Measurements from ENCODE around the gene OXSM.

OXSM gene

DNA sequence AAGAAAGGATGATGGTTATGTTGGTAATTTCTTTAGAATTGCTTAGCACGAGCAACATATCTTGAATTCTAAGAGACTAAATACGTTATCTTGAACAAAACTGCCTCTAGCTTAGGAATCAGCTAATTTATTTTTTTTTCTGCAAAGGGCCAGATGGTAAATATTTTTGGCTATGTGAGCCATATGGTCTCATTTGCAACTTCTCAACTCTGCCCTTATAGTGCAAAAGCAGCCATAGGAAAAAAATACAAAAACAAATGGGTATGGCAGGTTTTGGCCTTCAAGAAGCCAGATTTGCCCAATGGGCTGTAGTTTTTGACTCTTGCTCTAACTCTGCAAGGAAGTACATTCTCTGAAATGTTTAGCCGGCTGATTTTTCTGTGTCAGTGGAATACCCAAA is 11.9 kb downstream of the OXSM start:
- Histone ChIP-seq H3K36me3 (ENCODE audit: control insufficient read depth in 1 of 2, insufficient read depth in 2 of 2, low read length in 2 of 2) (no peaks in the 10 kb centered on the region), H3K9me3 (ENCODE audit: control insufficient read depth in 1 of 2, low read length in 2 of 2) (no peaks in the 10 kb centered on the region), H3K27ac (ENCODE audit: low read depth, low read length) (no peak overlapping the region), H3K4me1 (ENCODE audit: control insufficient read depth in 1 of 2, insufficient read depth in 2 of 2, low read length in 2 of 2) (no peaks in the 10 kb centered on the region), H3K9ac (ENCODE audit: low read depth in 1 of 2, low read length in 2 of 2) (no peak overlapping the region), H3K4me3 (ENCODE audit: low read depth in 1 of 2, low read length in 2 of 2) (no peak overlapping the region), H3K27me3 (ENCODE audit: control insufficient read depth in 1 of 2, insufficient read depth in 2 of 2, low read length in 2 of 2) (no peaks in the 10 kb centered on the region)

DNA sequence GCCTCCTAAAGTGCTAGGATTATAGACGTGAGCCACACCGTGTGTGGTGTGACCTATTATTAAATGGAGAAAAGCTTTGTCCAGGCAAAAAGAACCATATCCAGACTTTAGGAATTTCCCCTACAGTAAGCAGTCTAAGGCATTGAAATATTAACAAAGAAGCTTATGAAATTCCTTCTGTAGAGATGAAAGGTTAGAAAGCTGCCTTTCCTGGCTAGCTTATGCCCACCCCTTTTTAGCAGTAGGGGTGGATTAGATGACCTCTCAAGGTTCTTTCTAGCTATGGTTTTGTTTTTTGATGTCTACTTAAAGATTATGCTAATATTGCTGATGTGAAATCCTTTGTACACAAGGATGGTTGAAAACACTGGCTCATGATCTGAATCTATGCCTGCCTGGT is 13.9 kb downstream of the OXSM start:
- Histone ChIP-seq H3K4me1 (ENCODE audit: control insufficient read depth in 1 of 2, insufficient read depth in 2 of 2, low read length in 2 of 2) (no peaks in the 10 kb centered on the region), H3K9me3 (ENCODE audit: control insufficient read depth in 1 of 2, low read length in 2 of 2) (no peaks in the 10 kb centered on the region), H3K9ac (ENCODE audit: low read depth in 1 of 2, low read length in 2 of 2) (no peak overlapping the region), H3K36me3 (ENCODE audit: control insufficient read depth in 1 of 2, insufficient read depth in 2 of 2, low read length in 2 of 2) (no peaks in the 10 kb centered on the region), H3K4me3 (ENCODE audit: low read depth in 1 of 2, low read length in 2 of 2) (no peak overlapping the region), H3K27ac (ENCODE audit: low read depth, low read length) (no peak overlapping the region), H3K27me3 (ENCODE audit: control insufficient read depth in 1 of 2, insufficient read depth in 2 of 2, low read length in 2 of 2) (no peaks in the 10 kb centered on the region)

DNA sequence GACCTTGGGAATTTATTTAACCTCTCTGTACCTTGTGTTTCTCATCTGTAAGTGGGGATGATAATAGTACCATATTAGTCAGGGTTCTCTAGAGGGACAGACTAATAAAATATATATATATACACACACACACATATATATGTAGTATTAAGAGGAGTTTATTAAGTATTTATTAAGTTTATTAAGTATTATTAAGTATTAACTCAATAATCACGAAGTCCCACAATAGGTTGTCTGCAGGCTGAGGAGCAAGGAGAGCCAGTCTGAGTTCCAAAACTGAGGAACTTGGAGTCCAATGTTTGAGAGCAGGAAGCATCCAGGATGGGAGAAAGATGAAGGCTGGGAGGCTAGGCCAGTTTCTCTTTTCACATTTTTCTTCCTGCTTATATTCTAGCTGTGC is 14.8 kb downstream of the OXSM start:
- Histone ChIP-seq H3K9me3 (ENCODE audit: control insufficient read depth in 1 of 2, low read length in 2 of 2) (no peaks in the 10 kb centered on the region), H3K27ac (ENCODE audit: low read depth, low read length) (no peak overlapping the region), H3K27me3 (ENCODE audit: control insufficient read depth in 1 of 2, insufficient read depth in 2 of 2, low read length in 2 of 2) (no peaks in the 10 kb centered on the region), H3K4me3 (ENCODE audit: low read depth in 1 of 2, low read length in 2 of 2) (no peak overlapping the region), H3K4me1 (ENCODE audit: control insufficient read depth in 1 of 2, insufficient read depth in 2 of 2, low read length in 2 of 2) (no peaks in the 10 kb centered on the region), H3K36me3 (ENCODE audit: control insufficient read depth in 1 of 2, insufficient read depth in 2 of 2, low read length in 2 of 2) (no peaks in the 10 kb centered on the region), H3K9ac (ENCODE audit: low read depth in 1 of 2, low read length in 2 of 2) (no peak overlapping the region)

DNA sequence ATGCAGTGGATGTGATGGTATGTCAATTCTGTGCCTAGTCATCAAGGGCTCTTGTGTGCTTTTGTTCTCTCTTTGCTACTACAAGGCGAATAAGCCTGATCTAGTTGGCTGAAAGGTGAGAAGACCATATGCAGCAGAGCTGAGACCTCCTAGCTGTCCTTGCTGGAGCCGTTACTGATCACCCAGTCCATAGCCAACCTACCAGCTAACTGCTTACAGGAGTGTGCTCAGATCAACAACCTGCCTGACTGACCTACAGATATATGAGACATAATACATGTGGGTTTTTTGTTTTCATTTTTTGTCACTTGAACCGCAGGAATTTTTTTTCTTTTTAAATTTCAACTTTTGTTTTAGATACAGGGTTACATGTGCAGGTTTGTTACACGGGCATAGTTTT is 22.8 kb downstream of the OXSM start:
- H3K4me3 ChIP-seq (ENCODE audit: low read depth in 1 of 2, low read length in 2 of 2): no peak overlapping the region
- no peak overlapping the region for H3K9ac ChIP-seq (ENCODE audit: low read depth in 1 of 2, low read length in 2 of 2)
- H3K36me3 ChIP-seq (ENCODE audit: control insufficient read depth in 1 of 2, insufficient read depth in 2 of 2, low read length in 2 of 2): no peaks in the 10 kb centered on the region
- no peaks in the 10 kb centered on the region for H3K27me3 ChIP-seq (ENCODE audit: control insufficient read depth in 1 of 2, insufficient read depth in 2 of 2, low read length in 2 of 2)
- peaks cover 4% of the 10 kb centered on the region in 2 donors for H3K4me1 ChIP-seq (ENCODE audit: control insufficient read depth in 1 of 2, insufficient read depth in 2 of 2, low read length in 2 of 2)
- no peaks in the 10 kb centered on the region for H3K9me3 ChIP-seq (ENCODE audit: control insufficient read depth in 1 of 2, low read length in 2 of 2)
- H3K27ac ChIP-seq (ENCODE audit: low read depth, low read length): no peak overlapping the region

- Histone ChIP-seq H3K9ac (ENCODE audit: low read depth in 1 of 2, low read length in 2 of 2) (no peak overlapping the region), H3K27me3 (ENCODE audit: control insufficient read depth in 1 of 2, insufficient read depth in 2 of 2, low read length in 2 of 2) (no peaks in the 10 kb centered on the region), H3K4me3 (ENCODE audit: low read depth in 1 of 2, low read length in 2 of 2) (no peak overlapping the region), H3K4me1 (ENCODE audit: control insufficient read depth in 1 of 2, insufficient read depth in 2 of 2, low read length in 2 of 2) (peaks cover 6 to 12% of the 10 kb centered on the region in 2 donors), H3K36me3 (ENCODE audit: control insufficient read depth in 1 of 2, insufficient read depth in 2 of 2, low read length in 2 of 2) (no peaks in the 10 kb centered on the region), H3K9me3 (ENCODE audit: control insufficient read depth in 1 of 2, low read length in 2 of 2) (no peaks in the 10 kb centered on the region), H3K27ac (ENCODE audit: low read depth, low read length) (no peak overlapping the region)
These were observed 27.2 kb downstream of the OXSM start for GRCh38 chr3:25817107-25817506.

- Histone ChIP-seq H3K9ac (ENCODE audit: low read depth in 1 of 2, low read length in 2 of 2) (no peak overlapping the region), H3K27ac (ENCODE audit: low read depth, low read length) (no peak overlapping the region), H3K36me3 (ENCODE audit: control insufficient read depth in 1 of 2, insufficient read depth in 2 of 2, low read length in 2 of 2) (no peaks in the 10 kb centered on the region), H3K9me3 (ENCODE audit: control insufficient read depth in 1 of 2, low read length in 2 of 2) (no peaks in the 10 kb centered on the region), H3K4me3 (ENCODE audit: low read depth in 1 of 2, low read length in 2 of 2) (no peak overlapping the region), H3K27me3 (ENCODE audit: control insufficient read depth in 1 of 2, insufficient read depth in 2 of 2, low read length in 2 of 2) (no peaks in the 10 kb centered on the region), H3K4me1 (ENCODE audit: control insufficient read depth in 1 of 2, insufficient read depth in 2 of 2, low read length in 2 of 2) (peaks cover 6 to 12% of the 10 kb centered on the region in 2 donors)
These were observed 27.7 kb downstream of the OXSM start for GRCh38 chr3:25817638-25818037.

GRCh38 chr3:25818335-25818734 is 28.4 kb downstream of the OXSM start:
- Histone ChIP-seq H3K27me3 (ENCODE audit: control insufficient read depth in 1 of 2, insufficient read depth in 2 of 2, low read length in 2 of 2) (no peaks in the 10 kb centered on the region), H3K36me3 (ENCODE audit: control insufficient read depth in 1 of 2, insufficient read depth in 2 of 2, low read length in 2 of 2) (no peaks in the 10 kb centered on the region), H3K9me3 (ENCODE audit: control insufficient read depth in 1 of 2, low read length in 2 of 2) (no peaks in the 10 kb centered on the region), H3K4me3 (ENCODE audit: low read depth in 1 of 2, low read length in 2 of 2) (no peak overlapping the region), H3K4me1 (ENCODE audit: control insufficient read depth in 1 of 2, insufficient read depth in 2 of 2, low read length in 2 of 2) (peaks cover 6 to 12% of the 10 kb centered on the region in 2 donors), H3K9ac (ENCODE audit: low read depth in 1 of 2, low read length in 2 of 2) (no peak overlapping the region), H3K27ac (ENCODE audit: low read depth, low read length) (no peak overlapping the region)

DNA sequence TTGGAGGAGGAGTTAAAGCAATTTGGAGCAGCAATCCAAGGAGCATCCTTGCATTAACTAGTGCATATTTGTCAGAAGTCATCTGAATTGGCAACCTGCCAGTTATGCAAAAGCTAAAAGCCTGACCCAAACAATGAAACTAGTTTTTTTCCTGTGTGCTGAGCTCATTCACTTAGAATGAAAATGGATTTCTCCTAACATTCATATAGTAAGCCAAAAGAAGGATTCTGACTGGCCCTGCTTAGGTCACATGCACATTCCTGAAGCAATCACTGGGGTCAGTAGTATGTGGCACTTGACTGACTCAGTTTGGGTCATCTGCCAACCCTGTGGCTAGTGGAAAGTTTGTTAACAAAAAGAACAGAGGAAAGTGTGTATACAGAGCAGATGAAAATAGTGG is 30.5 kb downstream of the OXSM start:
- Histone ChIP-seq H3K4me1 (ENCODE audit: control insufficient read depth in 1 of 2, insufficient read depth in 2 of 2, low read length in 2 of 2) (peaks cover 6 to 12% of the 10 kb centered on the region in 2 donors), H3K27ac (ENCODE audit: low read depth, low read length) (no peak overlapping the region), H3K27me3 (ENCODE audit: control insufficient read depth in 1 of 2, insufficient read depth in 2 of 2, low read length in 2 of 2) (no peaks in the 10 kb centered on the region), H3K9ac (ENCODE audit: low read depth in 1 of 2, low read length in 2 of 2) (no peak overlapping the region), H3K9me3 (ENCODE audit: control insufficient read depth in 1 of 2, low read length in 2 of 2) (no peaks in the 10 kb centered on the region), H3K4me3 (ENCODE audit: low read depth in 1 of 2, low read length in 2 of 2) (no peak overlapping the region), H3K36me3 (ENCODE audit: control insufficient read depth in 1 of 2, insufficient read depth in 2 of 2, low read length in 2 of 2) (no peaks in the 10 kb centered on the region)

DNA sequence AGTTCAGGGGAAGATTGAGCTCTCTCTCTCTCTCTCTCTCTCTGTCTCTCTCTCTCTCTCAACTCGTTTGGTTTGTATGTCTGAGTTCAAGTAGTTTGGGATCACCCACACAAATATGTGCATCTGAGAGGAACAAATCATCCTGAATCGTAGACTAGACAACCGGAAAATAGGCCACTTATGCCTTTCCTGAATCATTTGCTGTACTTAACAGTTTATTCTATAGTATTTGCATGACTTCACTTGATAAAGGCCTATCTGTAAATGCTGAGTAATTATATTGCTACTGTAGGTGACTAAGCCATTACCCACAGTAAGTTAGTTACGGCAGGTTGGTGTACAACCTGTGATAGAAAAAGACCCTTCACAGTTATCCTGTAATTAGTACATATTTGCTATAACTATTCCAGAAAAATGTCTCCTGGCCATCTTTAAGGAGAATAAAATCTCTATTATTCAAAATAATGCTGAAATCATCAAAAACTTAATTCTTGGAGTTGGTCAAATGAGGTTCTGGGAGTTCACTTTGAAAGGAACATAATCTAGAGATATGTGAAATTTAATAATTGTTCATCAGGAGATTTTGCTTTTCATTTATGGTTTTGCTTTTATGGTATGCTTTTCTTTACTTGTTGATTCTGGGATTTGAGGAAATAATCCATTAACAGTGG is 31.1 kb downstream of the OXSM start:
- no peak overlapping the region for H3K4me3 ChIP-seq (ENCODE audit: low read depth in 1 of 2, low read length in 2 of 2)

DNA sequence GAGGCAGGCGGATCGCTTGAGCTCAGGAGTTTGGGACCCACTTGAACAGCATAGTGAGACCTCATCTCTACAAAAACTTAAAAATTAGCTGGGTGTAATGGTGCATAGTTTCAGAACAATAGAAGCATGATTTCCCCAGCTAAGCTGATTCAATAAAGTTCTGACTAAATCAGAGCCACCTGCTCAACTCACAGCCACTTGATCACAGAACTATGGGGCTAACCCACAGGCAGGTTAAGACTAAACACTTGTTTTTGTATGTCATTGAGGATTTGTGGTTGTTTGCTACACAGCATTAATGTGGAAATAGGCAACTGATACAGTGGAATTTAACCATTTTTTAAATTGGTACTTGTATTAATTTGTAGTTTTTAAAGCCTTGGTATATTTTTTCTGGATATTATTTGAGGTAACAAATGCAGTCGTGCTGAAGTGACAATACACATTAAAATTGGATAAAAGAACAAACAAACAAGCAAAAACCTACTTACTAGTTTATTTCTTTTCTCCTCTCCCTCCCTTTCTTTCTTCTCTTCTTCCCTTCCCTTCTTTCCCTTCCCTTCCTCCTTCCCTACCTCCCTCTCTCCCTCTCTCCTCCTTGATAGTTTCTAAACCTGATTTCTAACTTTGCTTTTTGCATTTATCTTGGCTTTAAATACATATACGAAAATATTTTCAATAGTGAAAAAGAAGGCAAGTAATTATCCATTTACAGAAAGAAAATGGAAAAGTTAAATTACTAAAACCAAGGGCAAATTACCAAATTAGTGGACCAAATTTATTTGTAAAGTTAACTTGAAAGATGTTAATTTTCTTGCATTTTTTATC is 32.1 kb downstream of the OXSM start:
- Histone ChIP-seq H3K4me1 (ENCODE audit: control insufficient read depth in 1 of 2, insufficient read depth in 2 of 2, low read length in 2 of 2) (peaks cover 6 to 12% of the 10 kb centered on the region in 2 donors), H3K27ac (ENCODE audit: low read depth, low read length) (no peak overlapping the region), H3K36me3 (ENCODE audit: control insufficient read depth in 1 of 2, insufficient read depth in 2 of 2, low read length in 2 of 2) (no peaks in the 10 kb centered on the region), H3K9me3 (ENCODE audit: control insufficient read depth in 1 of 2, low read length in 2 of 2) (no peaks in the 10 kb centered on the region), H3K4me3 (ENCODE audit: low read depth in 1 of 2, low read length in 2 of 2) (no peak overlapping the region), H3K27me3 (ENCODE audit: control insufficient read depth in 1 of 2, insufficient read depth in 2 of 2, low read length in 2 of 2) (no peaks in the 10 kb centered on the region), H3K9ac (ENCODE audit: low read depth in 1 of 2, low read length in 2 of 2) (no peak overlapping the region)

More for the DNA sequence above, 31.1 kb downstream of the OXSM start:
- peaks cover 6 to 12% of the 10 kb centered on the region in 2 donors for H3K4me1 ChIP-seq (ENCODE audit: control insufficient read depth in 1 of 2, insufficient read depth in 2 of 2, low read length in 2 of 2)
- no peak overlapping the region for H3K9ac ChIP-seq (ENCODE audit: low read depth in 1 of 2, low read length in 2 of 2)
- no peaks in the 10 kb centered on the region for H3K9me3 ChIP-seq (ENCODE audit: control insufficient read depth in 1 of 2, low read length in 2 of 2)
- H3K36me3 ChIP-seq (ENCODE audit: control insufficient read depth in 1 of 2, insufficient read depth in 2 of 2, low read length in 2 of 2): no peaks in the 10 kb centered on the region
- H3K27ac ChIP-seq (ENCODE audit: low read depth, low read length): no peak overlapping the region
- no peaks in the 10 kb centered on the region for H3K27me3 ChIP-seq (ENCODE audit: control insufficient read depth in 1 of 2, insufficient read depth in 2 of 2, low read length in 2 of 2)
